Measurements from ENCODE around the gene DHX30. TPM values are rescaled to one million over a fixed set of nuclear protein-coding genes. Genes with fewer than 3 reads are reported as not detected.

Gene DHX30
- total and polyA plus RNA-seq, 7 donors: 13.2 to 57.6 (median 43.8) TPM

DNA sequence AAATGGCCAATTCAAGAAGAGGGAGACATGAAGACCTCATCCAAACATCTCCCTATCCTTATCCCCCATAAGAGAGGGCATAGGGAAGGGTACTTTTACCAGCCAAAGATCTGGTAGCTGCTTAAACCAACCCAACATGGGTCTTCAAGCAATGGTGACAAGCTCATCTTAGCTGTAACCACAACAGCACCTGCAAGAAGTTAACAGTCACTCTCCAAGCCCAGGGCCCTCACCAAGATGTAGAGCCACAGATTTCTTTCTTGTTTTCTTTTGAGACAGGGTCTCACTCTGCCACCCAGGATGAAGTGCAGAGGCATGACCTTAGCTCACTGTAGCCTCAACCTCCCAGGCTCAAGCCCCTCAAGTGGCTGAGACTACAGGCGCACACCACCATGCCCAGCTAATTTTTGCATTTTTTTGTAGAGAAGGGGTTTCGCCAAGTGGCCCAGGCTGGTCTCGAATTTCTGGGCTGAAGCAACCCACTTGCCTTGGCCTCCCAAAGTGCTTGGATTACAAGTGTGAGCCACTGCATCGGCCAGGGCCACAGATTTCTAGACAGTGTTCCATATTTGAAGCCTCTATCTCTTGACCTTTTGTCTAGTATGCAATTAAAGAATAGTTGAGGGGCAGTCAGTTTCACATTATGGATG lies 57.1 kb downstream of the DHX30 start:
- H3K27me3 ChIP-seq: no peaks in the 10 kb centered on the region
- H3K36me3 ChIP-seq: peaks cover 25 to 91% (median 38%) of the 10 kb centered on the region in 4 donors
- TF ChIP-seq POLR2AphosphoS5 (IDR thresholded peaks at IDR 0.05): no peak
- TF ChIP-seq, protein P1, sequence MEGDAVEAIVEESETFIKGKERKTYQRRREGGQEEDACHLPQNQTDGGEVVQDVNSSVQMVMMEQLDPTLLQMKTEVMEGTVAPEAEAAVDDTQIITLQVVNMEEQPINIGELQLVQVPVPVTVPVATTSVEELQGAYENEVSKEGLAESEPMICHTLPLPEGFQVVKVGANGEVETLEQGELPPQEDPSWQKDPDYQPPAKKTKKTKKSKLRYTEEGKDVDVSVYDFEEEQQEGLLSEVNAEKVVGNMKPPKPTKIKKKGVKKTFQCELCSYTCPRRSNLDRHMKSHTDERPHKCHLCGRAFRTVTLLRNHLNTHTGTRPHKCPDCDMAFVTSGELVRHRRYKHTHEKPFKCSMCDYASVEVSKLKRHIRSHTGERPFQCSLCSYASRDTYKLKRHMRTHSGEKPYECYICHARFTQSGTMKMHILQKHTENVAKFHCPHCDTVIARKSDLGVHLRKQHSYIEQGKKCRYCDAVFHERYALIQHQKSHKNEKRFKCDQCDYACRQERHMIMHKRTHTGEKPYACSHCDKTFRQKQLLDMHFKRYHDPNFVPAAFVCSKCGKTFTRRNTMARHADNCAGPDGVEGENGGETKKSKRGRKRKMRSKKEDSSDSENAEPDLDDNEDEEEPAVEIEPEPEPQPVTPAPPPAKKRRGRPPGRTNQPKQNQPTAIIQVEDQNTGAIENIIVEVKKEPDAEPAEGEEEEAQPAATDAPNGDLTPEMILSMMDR (IDR thresholded peaks at IDR 0.05): no peak
- TF ChIP-seq POLR2A (IDR thresholded peaks at IDR 0.05): no peak
- TF ChIP-seq EP300 (IDR thresholded peaks at IDR 0.05): no peak
- intact Hi-C loops (cut with DNase I): no loop called here
- no peaks in the 10 kb centered on the region for H3K9me3 ChIP-seq
- WGBS, 2 donors: 94 to 95% methylated on average over 4 of the region's 4 CpGs
- no peaks in the 10 kb centered on the region for H3K4me1 ChIP-seq
- H3K4me3 ChIP-seq: no peak overlapping the region
- no peak overlapping the region for H3K27ac ChIP-seq
- peak; percentile 14 for DNase-seq

DNA sequence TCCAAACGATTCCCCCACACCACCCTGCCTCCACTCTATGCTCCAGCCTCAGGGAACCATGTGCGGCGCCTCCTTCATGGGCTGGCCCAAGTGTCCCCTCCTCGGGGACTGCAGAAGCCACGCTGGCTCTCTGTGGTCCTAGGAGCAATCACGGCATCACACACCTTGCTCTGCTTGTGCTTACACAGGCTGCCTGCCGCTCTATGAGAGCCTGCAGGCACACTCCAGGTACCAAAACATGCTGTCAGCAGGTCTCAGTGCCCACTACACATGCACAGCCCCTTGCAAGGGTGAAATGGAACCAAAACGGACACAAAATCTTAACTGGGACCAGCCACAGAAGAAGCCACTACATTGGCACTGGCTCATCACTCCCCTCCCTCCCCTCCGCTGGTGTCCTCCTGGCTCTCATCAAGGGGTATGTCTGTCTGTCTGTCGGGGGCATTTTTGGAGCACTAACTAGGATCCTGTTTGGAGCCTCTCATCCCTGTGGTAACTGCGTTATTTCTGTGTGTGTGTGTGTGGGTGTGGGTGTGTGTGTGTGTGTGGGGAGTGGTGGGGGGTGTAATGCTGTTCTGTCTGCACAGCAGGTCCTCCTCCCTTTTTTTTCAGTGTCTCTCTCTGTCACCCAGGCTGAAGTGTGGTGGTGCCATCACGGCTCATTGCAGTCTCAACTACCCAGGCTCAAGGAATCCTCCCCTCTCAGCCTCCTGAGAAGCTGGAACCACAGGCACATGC lies 60.6 kb downstream of the DHX30 start:
- no peak for DNase-seq
- no peaks in the 10 kb centered on the region for H3K9me3 ChIP-seq

DNA sequence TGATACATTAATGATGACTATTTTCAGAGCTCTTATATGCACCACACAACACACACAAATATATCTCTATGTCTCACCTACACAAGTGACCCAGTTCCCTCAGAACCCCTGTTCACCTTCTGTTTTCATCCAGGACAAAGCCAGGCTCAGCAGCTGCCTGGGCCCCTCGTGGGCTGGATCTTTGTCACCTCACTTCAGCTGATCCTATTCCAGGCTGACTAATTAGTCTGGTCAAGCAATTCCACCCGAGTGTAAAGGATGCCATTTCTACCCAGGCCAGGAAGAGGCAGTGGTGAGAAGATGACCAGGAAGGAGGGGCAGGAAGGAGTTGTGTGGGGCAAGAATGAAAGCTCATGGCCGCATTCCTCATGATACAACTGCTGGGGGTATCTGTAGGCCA lies 62.3 kb downstream of the DHX30 start:
- TF ChIP-seq POLR2AphosphoS5 (IDR thresholded peaks at IDR 0.05) (no peak), EP300 (IDR thresholded peaks at IDR 0.05) (no peak)
- intact Hi-C loops (cut with DNase I): no loop called here
- Histone ChIP-seq H3K9me3 (no peaks in the 10 kb centered on the region), H3K27me3 (no peaks in the 10 kb centered on the region), H3K36me3 (peaks cover 37 to 97% (median 55%) of the 10 kb centered on the region in 4 donors), H3K4me1 (no peaks in the 10 kb centered on the region), H3K4me3 (no peak overlapping the region), H3K27ac (no peak overlapping the region)
- DNase-seq: no peak
- WGBS, 2 donors: 69 to 77% methylated on average over 3 of the region's 3 CpGs

More for the DNA sequence above, 60.6 kb downstream of the DHX30 start:
- Histone ChIP-seq H3K27ac (no peak overlapping the region), H3K36me3 (peaks cover 25 to 93% (median 42%) of the 10 kb centered on the region in 4 donors), H3K4me1 (no peaks in the 10 kb centered on the region), H3K4me3 (no peak overlapping the region), H3K27me3 (no peaks in the 10 kb centered on the region)
- intact Hi-C loops (cut with DNase I): no loop called here
- 95% methylated on average over 12 of the region's 12 CpGs for WGBS, 2 donors
- TF ChIP-seq EP300 (IDR thresholded peaks at IDR 0.05) (no peak), POLR2AphosphoS5 (IDR thresholded peaks at IDR 0.05) (no peak), POLR2A (IDR thresholded peaks at IDR 0.05) (no peak)
- TF ChIP-seq, protein P1 (IDR thresholded peaks at IDR 0.05): no peak

GRCh38 chr3:47867451-47868044 lies 64.6 kb downstream of the DHX30 start:
- Histone ChIP-seq H3K4me1 (peaks cover 0 to under 1% (median 0%) of the 10 kb centered on the region in 4 donors), H3K9me3 (no peaks in the 10 kb centered on the region), H3K36me3 (peaks cover 49 to 100% (median 72%) of the 10 kb centered on the region in 4 donors), H3K27me3 (no peaks in the 10 kb centered on the region), H3K27ac (no peak overlapping the region), H3K4me3 (no peak overlapping the region)
- 94% methylated on average over 8 of the region's 8 CpGs for WGBS, 2 donors
- intact Hi-C loops (cut with DNase I): no loop called here
- TF ChIP-seq, protein P1 (IDR thresholded peaks at IDR 0.05): no peak
- TF ChIP-seq EP300 (IDR thresholded peaks at IDR 0.05) (no peak), POLR2A (IDR thresholded peaks at IDR 0.05) (no peak), POLR2AphosphoS5 (IDR thresholded peaks at IDR 0.05) (no peak)
- no peak for DNase-seq

GRCh38 chr3:47868306-47868705 lies 65.4 kb downstream of the DHX30 start:
- intact Hi-C loops (cut with DNase I): no loop called here
- Histone ChIP-seq H3K27ac (no peak overlapping the region), H3K4me1 (peaks cover 0 to 5% (median 0%) of the 10 kb centered on the region in 4 donors), H3K27me3 (no peaks in the 10 kb centered on the region), H3K9me3 (no peaks in the 10 kb centered on the region), H3K4me3 (no peak overlapping the region), H3K36me3 (peaks cover 49 to 100% (median 75%) of the 10 kb centered on the region in 4 donors)
- no peak for DNase-seq
- TF ChIP-seq POLR2A (IDR thresholded peaks at IDR 0.05): no peak
- TF ChIP-seq POLR2AphosphoS5 (IDR thresholded peaks at IDR 0.05): no peak
- TF ChIP-seq, protein P1 (IDR thresholded peaks at IDR 0.05): no peak
- no peak for TF ChIP-seq EP300 (IDR thresholded peaks at IDR 0.05)
- WGBS, 2 donors: 94 to 97% methylated on average over 2 of the region's 2 CpGs
